HG03175 (cell line): ENCODE data around the gene PRSS58.

Source experiments
- ATAC-seq: cut with Tn5 transposase; IDR thresholded peaks from one replicate; pipeline ENCODE4 v1.9.1; 2021; ENCODE audit warnings: mild to moderate bottlenecking, moderate library complexity; ENCODE audit not compliant: unreplicated experiment

PRSS58 gene

GRCh38 chr7:142228537-142229104 lies 29.2 kb downstream of the PRSS58 start:
- ATAC-seq: no peak
